HepG2 (cell line): ENCODE measurements around the gene ACP2. TPM values are rescaled to one million over a fixed set of nuclear protein-coding genes. Genes with fewer than 3 reads are reported as not detected.

Source experiments
- BRCA1 ChIP-seq: sonication (generic); formaldehyde crosslinking; IDR thresholded peaks from 2 replicates; pipeline ENCODE4 v1.4.0; 2020; ENCODE audit warnings: missing genetic modification reagents
- CC2D1A ChIP-seq: sonication (generic); formaldehyde crosslinking; IDR thresholded peaks from 2 replicates; pipeline ENCODE4 v1.8.1; 2023; ENCODE audit warnings: mild to moderate bottlenecking, missing genetic modification reagents
- EHMT2 ChIP-seq: fragments of 200-600 bp; sonication (generic); IDR thresholded peaks from 2 replicates; pipeline ENCODE4 v1.7.0; 2017; ENCODE audit warnings: antibody characterized with exemption, low read depth, low read length, borderline replicate concordance
- HNRNPUL1 ChIP-seq: fragments of 200-400 bp; formaldehyde crosslinking; IDR thresholded peaks from 2 replicates; pipeline ENCODE4 v1.6.1; 2017; ENCODE audit warnings: low read depth, mild to moderate bottlenecking, low read length, moderate library complexity
- HOXA5 ChIP-seq: sonication (generic); formaldehyde crosslinking; IDR thresholded peaks from 2 replicates; pipeline ENCODE4 v1.4.0; 2020; ENCODE audit warnings: missing genetic modification reagents
- KMT2B ChIP-seq: IDR thresholded peaks from 2 replicates; pipeline ENCODE4 v1.6.1; 2016; ENCODE audit warnings: missing genetic modification reagents, missing compliant biosample characterization
- NPAS2 ChIP-seq: sonication (generic); formaldehyde crosslinking; IDR thresholded peaks from 2 replicates; pipeline ENCODE4 v1.8.0; 2022; ENCODE audit warnings: mild to moderate bottlenecking, missing genetic modification reagents, borderline replicate concordance
- NR2F2 ChIP-seq: IDR thresholded peaks from 2 replicates; pipeline ENCODE4 v1.6.1; 2012; ENCODE audit warnings: low read depth, inconsistent platforms, borderline replicate concordance
- RAD21 ChIP-seq: fragments of 450-650 bp; formaldehyde crosslinking; IDR thresholded peaks from 2 replicates; pipeline ENCODE4 v1.5.0; 2020; ENCODE audit warnings: mild to moderate bottlenecking
- THAP11 ChIP-seq: IDR thresholded peaks from 2 replicates; pipeline ENCODE4 v1.6.1; 2016; ENCODE audit warnings: missing biosample characterization, missing genetic modification reagents
- ZBTB42 ChIP-seq: sonication (generic); formaldehyde crosslinking; IDR thresholded peaks from 2 replicates; pipeline ENCODE4 v1.5.0; 2020; ENCODE audit warnings: mild to moderate bottlenecking, missing genetic modification reagents
- ZIK1 ChIP-seq: sonication (generic); formaldehyde crosslinking; IDR thresholded peaks from 2 replicates; pipeline ENCODE4 v1.5.0; 2020; ENCODE audit warnings: mild to moderate bottlenecking, low read depth, missing genetic modification reagents, borderline replicate concordance
- ZNF17 ChIP-seq: sonication (generic); formaldehyde crosslinking; IDR thresholded peaks from 2 replicates; pipeline ENCODE4 v1.5.0; 2020; ENCODE audit warnings: mild to moderate bottlenecking, missing genetic modification reagents
- ZNF230 ChIP-seq: sonication (generic); formaldehyde crosslinking; IDR thresholded peaks from 2 replicates; pipeline ENCODE4 v1.4.0; 2020; ENCODE audit warnings: mild to moderate bottlenecking, missing genetic modification reagents
- ZNF24 ChIP-seq: fragments of 450-650 bp; IDR thresholded peaks from 2 replicates; pipeline ENCODE4 v1.6.1; 2017; ENCODE audit warnings: antibody characterized with exemption, mild to moderate bottlenecking
- ZNF839 ChIP-seq: sonication (generic); formaldehyde crosslinking; IDR thresholded peaks from 2 replicates; pipeline ENCODE4 v1.4.0; 2020; ENCODE audit warnings: missing genetic modification reagents, mild to moderate bottlenecking, borderline replicate concordance
- polyA plus RNA-seq, 8 experiments: library from polyadenylated mRNA; depleted of rRNA in 3 of 8; stranded (reverse) in 7 of 8; unstranded in 1 of 8; fragments of >200 nt; fragmentation: Illumina TruSeq in 4 of 8; extraction: Trizol in 4 of 8; gene quantifications; 2 replicates each; pipeline versions ENCODE4 v1.2.1 to v1.2.3, GENCODE V29; 2011 to 2016; ENCODE audit warnings: low read depth in 4 of 8, missing spikeins in 1 of 8, mixed read lengths in 1 of 8; ENCODE audit not compliant: insufficient read depth in 1 of 8
- total RNA-seq, 5 experiments: library from RNA; depleted of rRNA; stranded (reverse); fragments of >200 nt; fragmentation: Illumina TruSeq; extraction: Trizol; gene quantifications; 2 replicates each; pipeline ENCODE4 v1.2.3, GENCODE V29; 2016; ENCODE audit warnings: low read depth in 1 of 5
- TF ChIP-seq, protein P1 (sequence below): sonication (generic); formaldehyde crosslinking; IDR thresholded peaks from 2 replicates; pipeline ENCODE4 v1.4.0; 2020; ENCODE audit warnings: missing genetic modification reagents
- TF ChIP-seq, protein P2 (sequence below): sonication (generic); formaldehyde crosslinking; IDR thresholded peaks from 2 replicates; pipeline ENCODE4 v1.4.0; 2020; ENCODE audit warnings: mild to moderate bottlenecking, missing genetic modification reagents
- TF ChIP-seq, protein P3 (sequence below): conservative IDR thresholded peaks from 2 replicates; pipeline ENCODE4 v1.6.1; 2018; ENCODE audit warnings: missing genetic modification reagents

ACP2 gene
- total and polyA plus RNA-seq, 2 of the 13 experiments (the other 11 are each of a cell fraction or from before 2014, with no cell fraction given): 17.7 to 20.2 TPM

- TF ChIP-seq ZNF230 (CRISPR knock-in tag) (0 out of 2 replicates have a peak, but pooled peaks have one; percentile 2), ZNF839 (no peak), KMT2B (peak; percentile 64), ZBTB42 (CRISPR knock-in tag) (no peak; the same call in 1 of the 2 replicates), HNRNPUL1 (no peak), RAD21 (CRISPR knock-in tag) (peak; percentile 49; the same call in 1 of the 2 replicates), HOXA5 (no peak), NR2F2 (no peak), THAP11 (peak; percentile 68; the same call in 1 of the 2 replicates), ZNF17 (no peak), ZIK1 (CRISPR knock-in tag) (no peak), BRCA1 (CRISPR knock-in tag) (no peak), EHMT2 (no peak), NPAS2 (no peak), CC2D1A (CRISPR knock-in tag) (no peak), ZNF24 (no peak)
- TF ChIP-seq, protein P1, sequence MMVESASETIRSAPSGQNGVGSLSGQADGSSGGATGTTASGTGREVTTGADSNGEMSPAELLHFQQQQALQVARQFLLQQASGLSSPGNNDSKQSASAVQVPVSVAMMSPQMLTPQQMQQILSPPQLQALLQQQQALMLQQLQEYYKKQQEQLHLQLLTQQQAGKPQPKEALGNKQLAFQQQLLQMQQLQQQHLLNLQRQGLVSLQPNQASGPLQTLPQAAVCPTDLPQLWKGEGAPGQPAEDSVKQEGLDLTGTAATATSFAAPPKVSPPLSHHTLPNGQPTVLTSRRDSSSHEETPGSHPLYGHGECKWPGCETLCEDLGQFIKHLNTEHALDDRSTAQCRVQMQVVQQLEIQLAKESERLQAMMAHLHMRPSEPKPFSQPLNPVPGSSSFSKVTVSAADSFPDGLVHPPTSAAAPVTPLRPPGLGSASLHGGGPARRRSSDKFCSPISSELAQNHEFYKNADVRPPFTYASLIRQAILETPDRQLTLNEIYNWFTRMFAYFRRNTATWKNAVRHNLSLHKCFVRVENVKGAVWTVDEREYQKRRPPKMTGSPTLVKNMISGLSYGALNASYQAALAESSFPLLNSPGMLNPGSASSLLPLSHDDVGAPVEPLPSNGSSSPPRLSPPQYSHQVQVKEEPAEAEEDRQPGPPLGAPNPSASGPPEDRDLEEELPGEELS (CRISPR knock-in tag): no peak; the same call in 1 of the 2 replicates
- TF ChIP-seq, protein P2, sequence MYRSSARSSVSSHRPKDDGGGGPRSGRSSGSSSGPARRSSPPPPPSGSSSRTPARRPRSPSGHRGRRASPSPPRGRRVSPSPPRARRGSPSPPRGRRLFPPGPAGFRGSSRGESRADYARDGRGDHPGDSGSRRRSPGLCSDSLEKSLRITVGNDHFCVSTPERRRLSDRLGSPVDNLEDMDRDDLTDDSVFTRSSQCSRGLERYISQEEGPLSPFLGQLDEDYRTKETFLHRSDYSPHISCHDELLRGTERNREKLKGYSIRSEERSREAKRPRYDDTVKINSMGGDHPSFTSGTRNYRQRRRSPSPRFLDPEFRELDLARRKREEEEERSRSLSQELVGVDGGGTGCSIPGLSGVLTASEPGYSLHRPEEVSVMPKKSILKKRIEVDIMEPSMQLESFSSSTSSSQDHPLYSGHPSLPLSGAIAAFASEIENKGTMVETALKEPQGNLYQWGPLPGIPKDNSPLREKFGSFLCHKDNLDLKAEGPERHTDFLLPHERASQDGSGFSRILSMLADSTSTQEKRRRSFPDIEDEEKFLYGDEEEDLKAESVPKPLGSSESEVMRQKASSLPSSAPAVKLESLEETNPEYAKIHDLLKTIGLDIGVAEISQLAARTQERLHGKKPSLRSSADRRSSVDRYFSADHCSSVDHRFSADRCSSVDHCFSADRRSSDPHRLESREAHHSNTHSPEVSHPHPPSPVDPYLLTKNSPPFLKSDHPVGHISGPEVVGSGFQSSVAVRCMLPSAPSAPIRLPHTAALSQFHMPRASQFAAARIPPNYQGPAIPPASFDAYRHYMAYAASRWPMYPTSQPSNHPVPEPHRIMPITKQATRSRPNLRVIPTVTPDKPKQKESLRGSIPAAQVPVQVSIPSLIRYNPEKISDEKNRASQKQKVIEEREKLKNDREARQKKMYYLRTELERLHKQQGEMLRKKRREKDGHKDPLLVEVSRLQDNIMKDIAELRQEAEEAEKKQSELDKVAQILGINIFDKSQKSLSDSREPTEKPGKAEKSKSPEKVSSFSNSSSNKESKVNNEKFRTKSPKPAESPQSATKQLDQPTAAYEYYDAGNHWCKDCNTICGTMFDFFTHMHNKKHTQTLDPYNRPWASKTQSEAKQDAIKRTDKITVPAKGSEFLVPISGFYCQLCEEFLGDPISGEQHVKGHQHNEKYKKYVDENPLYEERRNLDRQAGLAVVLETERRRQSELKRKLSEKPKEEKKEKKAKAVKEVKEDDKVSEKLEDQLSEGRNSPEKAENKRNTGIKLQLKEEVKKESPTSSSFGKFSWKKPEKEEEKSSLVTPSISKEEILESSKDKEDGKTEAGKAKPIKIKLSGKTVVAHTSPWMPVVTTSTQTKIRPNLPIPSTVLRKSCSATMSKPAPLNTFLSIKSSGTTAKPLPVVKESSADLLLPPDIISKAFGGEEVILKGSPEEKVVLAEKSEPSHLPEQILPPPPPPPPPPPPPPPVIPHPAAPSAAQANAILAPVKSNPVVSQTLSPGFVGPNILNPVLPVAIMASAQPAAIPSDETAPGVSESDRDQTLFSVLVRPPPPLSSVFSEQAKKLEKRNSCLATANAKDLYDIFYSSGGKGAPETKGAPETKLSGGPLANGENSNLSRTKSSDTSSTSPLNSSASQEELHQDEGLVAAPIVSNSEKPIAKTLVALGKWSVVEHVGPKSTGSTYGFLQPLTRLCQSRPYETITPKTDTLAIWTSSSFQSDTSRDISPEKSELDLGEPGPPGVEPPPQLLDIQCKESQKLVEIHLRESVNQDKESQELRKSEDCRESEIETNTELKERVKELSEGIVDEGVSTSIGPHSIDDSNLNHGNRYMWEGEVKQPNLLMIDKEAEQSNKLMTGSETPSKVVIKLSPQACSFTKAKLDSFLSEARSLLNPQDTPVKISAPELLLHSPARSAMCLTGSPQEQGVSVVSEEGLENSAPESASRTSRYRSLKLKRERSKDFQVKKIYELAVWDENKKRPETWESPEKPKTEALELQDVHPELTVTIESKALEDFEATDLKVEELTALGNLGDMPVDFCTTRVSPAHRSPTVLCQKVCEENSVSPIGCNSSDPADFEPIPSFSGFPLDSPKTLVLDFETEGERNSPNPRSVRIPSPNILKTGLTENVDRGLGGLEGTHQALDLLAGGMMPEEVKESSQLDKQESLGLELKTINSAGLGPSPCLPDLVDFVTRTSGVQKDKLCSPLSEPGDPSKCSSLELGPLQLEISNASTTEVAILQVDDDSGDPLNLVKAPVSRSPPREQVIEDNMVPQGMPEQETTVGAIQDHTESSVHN (CRISPR knock-in tag): no peak
- TF ChIP-seq, protein P3, sequence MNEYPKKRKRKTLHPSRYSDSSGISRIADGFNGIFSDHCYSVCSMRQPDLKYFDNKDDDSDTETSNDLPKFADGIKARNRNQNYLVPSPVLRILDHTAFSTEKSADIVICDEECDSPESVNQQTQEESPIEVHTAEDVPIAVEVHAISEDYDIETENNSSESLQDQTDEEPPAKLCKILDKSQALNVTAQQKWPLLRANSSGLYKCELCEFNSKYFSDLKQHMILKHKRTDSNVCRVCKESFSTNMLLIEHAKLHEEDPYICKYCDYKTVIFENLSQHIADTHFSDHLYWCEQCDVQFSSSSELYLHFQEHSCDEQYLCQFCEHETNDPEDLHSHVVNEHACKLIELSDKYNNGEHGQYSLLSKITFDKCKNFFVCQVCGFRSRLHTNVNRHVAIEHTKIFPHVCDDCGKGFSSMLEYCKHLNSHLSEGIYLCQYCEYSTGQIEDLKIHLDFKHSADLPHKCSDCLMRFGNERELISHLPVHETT (CRISPR knock-in tag): no peak
Observed at GRCh38 chr11:47257517-47258316, 9.1 kb upstream of the ACP2 start, which contains the start of gene NR1H3 (continued).
